Osteoblast (primary cell): ENCODE data around the gene FBXL7. TPM values are rescaled to one million over a fixed set of nuclear protein-coding genes. Genes with fewer than 3 reads are reported as not detected.

Source experiments
- DNase-seq: peaks from one replicate; pipeline ENCODE4 v3.0.0; 2011; ENCODE audit warnings: low spot score, mixed read lengths; ENCODE audit not compliant: insufficient read length; ENCODE audit errors: missing footprints
- H2AFZ ChIP-seq: 2 replicates; pipeline ENCODE4 v1.6.0; 2011; ENCODE audit warnings: mild to moderate bottlenecking, low read length
- H3K27ac ChIP-seq: 2 replicates; pipeline ENCODE4 v1.5.1; 2011; ENCODE audit warnings: mild to moderate bottlenecking, low read depth, low read length, moderate library complexity
- H3K27me3 ChIP-seq: 2 replicates; pipeline ENCODE4 v1.6.0; 2012; ENCODE audit warnings: mild to moderate bottlenecking, control low read depth, inconsistent platforms, low read length, moderate library complexity; ENCODE audit not compliant: insufficient read depth
- H3K36me3 ChIP-seq: 2 replicates; pipeline ENCODE4 v1.5.1; 2011; ENCODE audit warnings: mild to moderate bottlenecking, low read length, control low read depth, moderate library complexity; ENCODE audit not compliant: insufficient read depth
- H3K4me1 ChIP-seq: 2 replicates; pipeline ENCODE4 v1.5.1; 2011; ENCODE audit warnings: mild to moderate bottlenecking, low read length, control low read depth, moderate library complexity; ENCODE audit not compliant: insufficient read depth
- H3K4me2 ChIP-seq: 2 replicates; pipeline ENCODE4 v1.6.0; 2011; ENCODE audit warnings: mild to moderate bottlenecking, low read length; ENCODE audit not compliant: insufficient read depth
- H3K4me3 ChIP-seq: fragments of 200-600 bp; sonication (generic); 3 replicates; pipeline ENCODE4 v1.5.1; 2012; ENCODE audit warnings: mild to moderate bottlenecking, low read length, inconsistent platforms; ENCODE audit not compliant: insufficient read depth
- H3K79me2 ChIP-seq: 2 replicates; pipeline ENCODE4 v1.6.0; 2012; ENCODE audit warnings: mild to moderate bottlenecking, low read length, control low read depth, inconsistent platforms; ENCODE audit not compliant: insufficient read depth
- H3K9me3 ChIP-seq: 2 replicates; pipeline ENCODE4 v1.5.1; 2011; ENCODE audit warnings: low read depth, low read length, control low read depth
- H4K20me1 ChIP-seq: 2 replicates; pipeline ENCODE4 v1.6.0; 2012; ENCODE audit warnings: mild to moderate bottlenecking, low read length, control low read depth; ENCODE audit not compliant: insufficient read depth
- CTCF ChIP-seq: IDR thresholded peaks from 2 replicates; pipeline ENCODE4 v1.5.1; 2011; ENCODE audit warnings: mild to moderate bottlenecking, low read depth, low read length, moderate library complexity; ENCODE audit errors: extremely low read depth
- total RNA-seq: library from RNA; depleted of rRNA; stranded (reverse); fragments of >200 nt; gene quantifications from 2 replicates; pipeline ENCODE4 v1.2.3, GENCODE V29; 2012

FBXL7 gene
- total RNA-seq, 1 donor = 13.4 TPM

GRCh38 chr5:15611008-15611407, 111.0 kb downstream of the FBXL7 start:
- peaks cover 8% of the 10 kb centered on the region for H4K20me1 ChIP-seq
- H3K27ac ChIP-seq = no peak overlapping the region
- DNase-seq = no peak
- no peak overlapping the region for H2AFZ ChIP-seq
- no peak overlapping the region for H3K4me3 ChIP-seq
- H3K36me3 ChIP-seq = no peaks in the 10 kb centered on the region
- no peaks in the 10 kb centered on the region for H3K4me1 ChIP-seq
- no peaks in the 10 kb centered on the region for H3K27me3 ChIP-seq
- no peak for TF ChIP-seq CTCF
- H3K79me2 ChIP-seq = peaks cover 10% of the 10 kb centered on the region
- no peak overlapping the region for H3K4me2 ChIP-seq
- H3K9me3 ChIP-seq = no peaks in the 10 kb centered on the region

DNA sequence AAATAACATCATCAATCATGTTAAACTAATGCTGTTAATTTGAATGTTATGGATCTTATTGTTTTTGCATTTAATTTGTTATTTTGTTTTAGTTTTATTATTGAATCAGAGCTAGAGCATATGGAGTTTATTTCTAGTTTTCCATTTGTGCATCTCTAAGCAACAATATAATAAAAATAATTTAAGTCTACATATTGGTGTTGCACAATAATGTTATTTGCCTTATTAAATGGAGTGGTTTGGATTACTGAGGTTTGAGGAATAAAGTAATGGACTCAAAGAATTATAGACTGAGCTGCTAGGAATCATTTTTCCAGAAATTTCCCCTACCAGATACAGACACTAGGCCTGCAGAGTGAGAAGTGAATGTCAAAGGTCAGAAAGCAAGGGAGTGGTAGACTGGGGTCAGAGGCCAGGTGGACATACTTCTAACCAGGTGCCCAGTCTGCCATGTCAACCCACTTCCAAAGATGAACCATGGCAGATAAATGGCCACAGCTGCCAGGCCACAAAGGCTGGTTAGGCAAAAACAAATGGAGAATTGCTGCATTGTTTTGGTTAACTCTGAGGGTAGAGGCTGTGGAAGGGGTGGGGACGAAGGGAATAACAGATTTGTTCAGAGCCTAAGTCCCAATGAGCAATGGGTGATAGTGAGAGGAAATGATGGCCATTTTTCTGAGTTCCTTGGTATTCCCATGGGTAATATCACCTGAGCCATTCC, 113.1 kb downstream of the FBXL7 start:
- TF ChIP-seq CTCF = no peak
- Histone ChIP-seq H4K20me1 (peaks cover 8% of the 10 kb centered on the region), H3K79me2 (peaks cover 10% of the 10 kb centered on the region), H3K27me3 (no peaks in the 10 kb centered on the region), H3K27ac (no peak overlapping the region), H3K36me3 (no peaks in the 10 kb centered on the region), H3K4me3 (no peak overlapping the region), H3K9me3 (no peaks in the 10 kb centered on the region), H3K4me1 (no peaks in the 10 kb centered on the region), H2AFZ (no peak overlapping the region), H3K4me2 (no peak overlapping the region)
- no peak for DNase-seq

DNA sequence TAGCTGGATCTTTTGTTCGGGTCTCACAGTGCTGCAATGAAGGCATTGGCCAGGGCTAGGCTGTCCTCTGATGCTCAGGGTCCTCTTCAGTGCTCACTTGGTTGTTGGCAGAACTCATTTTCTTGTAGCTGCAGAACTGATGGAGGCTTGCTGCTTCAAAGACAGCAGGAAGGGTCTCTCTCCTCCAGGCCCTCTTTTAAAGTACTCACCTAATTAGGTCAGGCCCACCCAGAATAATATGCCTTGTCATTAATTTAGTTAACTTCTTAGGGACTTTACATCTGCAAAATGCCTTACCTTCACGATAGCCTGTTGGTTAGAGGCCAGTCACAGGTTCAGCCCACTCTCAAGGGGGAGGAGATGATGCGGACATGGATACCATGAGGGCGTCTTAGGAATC, 114.7 kb downstream of the FBXL7 start:
- Histone ChIP-seq H3K4me1 (peaks cover 3% of the 10 kb centered on the region), H3K27me3 (no peaks in the 10 kb centered on the region), H3K9me3 (no peaks in the 10 kb centered on the region), H3K27ac (no peak overlapping the region), H2AFZ (no peak overlapping the region), H3K4me2 (no peak overlapping the region), H3K79me2 (peaks cover 15% of the 10 kb centered on the region), H3K36me3 (no peaks in the 10 kb centered on the region), H4K20me1 (peaks cover 13% of the 10 kb centered on the region), H3K4me3 (no peak overlapping the region)
- no peak for TF ChIP-seq CTCF
- DNase-seq = no peak

GRCh38 chr5:15615859-15616258, 115.9 kb downstream of the FBXL7 start:
- no peaks in the 10 kb centered on the region for H3K27me3 ChIP-seq
- H3K9me3 ChIP-seq = no peaks in the 10 kb centered on the region
- H3K36me3 ChIP-seq = no peaks in the 10 kb centered on the region
- H3K27ac ChIP-seq = no peak overlapping the region
- H4K20me1 ChIP-seq = peaks cover 11% of the 10 kb centered on the region
- no peak overlapping the region for H3K4me3 ChIP-seq
- H3K79me2 ChIP-seq = peaks cover 15% of the 10 kb centered on the region
- H3K4me1 ChIP-seq = peaks cover 14% of the 10 kb centered on the region
- H3K4me2 ChIP-seq = no peak overlapping the region
- H2AFZ ChIP-seq = no peak overlapping the region
- TF ChIP-seq CTCF = no peak
- DNase-seq = no peak
